Hair follicular keratinocyte (primary cell): ENCODE data around the gene SPPL2C. TPM values are rescaled to one million over a fixed set of nuclear protein-coding genes. Genes with fewer than 3 reads are reported as not detected.

Experiments
- total RNA-seq: library from RNA; depleted of rRNA; stranded (reverse); fragments of >200 nt; gene quantifications from 2 replicates; pipeline ENCODE4 v1.2.3, GENCODE V29; 2015

The SPPL2C gene
- total RNA-seq: not detected in 2 replicates

GRCh38 chr17:45844695-45845375 is at the start of gene SPPL2C:
TSS of gene SPPL2C (plus strand) at chr17:45844881. CDS start at chr17:45844907, 26 bp downstream.

GRCh38 chr17:45894022-45894784 is 49.5 kb downstream of the SPPL2C start, which contains the start of gene MAPT:
TSS of gene MAPT (plus strand) at chr17:45894554. CDS start at chr17:45962338, 67,784 bp downstream.

Other genes starting within 250 kb of the SPPL2C start
- gene CRHR1, start 60.6 kb upstream of the SPPL2C start, total RNA-seq: not detected in 2 replicates
- gene MAPT, start 49.7 kb downstream of the SPPL2C start, total RNA-seq: 0.23 TPM in 1 of 2 replicates, not detected in the other
- not detected in 2 replicates for gene STH, start 154.4 kb downstream of the SPPL2C start, total RNA-seq